GM04503 (cell line): ENCODE results near the gene ADM2.

Source experiments
- DNase-seq: peaks from one replicate; pipeline ENCODE4 v3.0.0-alpha.2; 2012; ENCODE audit warnings: low read depth

Gene ADM2

GRCh38 chr22:50485221-50486131 lies 4.1 kb downstream of the ADM2 start:
- no peak for DNase-seq

- no peak for DNase-seq
Observed at GRCh38 chr22:50486561-50487289, 5.4 kb downstream of the ADM2 start, which contains the start of gene MIOX. Gene MIOX, plus strand, starts transcription at chr22:50486859. Its CDS starts 39 bp downstream, at chr22:50486898.

DNA sequence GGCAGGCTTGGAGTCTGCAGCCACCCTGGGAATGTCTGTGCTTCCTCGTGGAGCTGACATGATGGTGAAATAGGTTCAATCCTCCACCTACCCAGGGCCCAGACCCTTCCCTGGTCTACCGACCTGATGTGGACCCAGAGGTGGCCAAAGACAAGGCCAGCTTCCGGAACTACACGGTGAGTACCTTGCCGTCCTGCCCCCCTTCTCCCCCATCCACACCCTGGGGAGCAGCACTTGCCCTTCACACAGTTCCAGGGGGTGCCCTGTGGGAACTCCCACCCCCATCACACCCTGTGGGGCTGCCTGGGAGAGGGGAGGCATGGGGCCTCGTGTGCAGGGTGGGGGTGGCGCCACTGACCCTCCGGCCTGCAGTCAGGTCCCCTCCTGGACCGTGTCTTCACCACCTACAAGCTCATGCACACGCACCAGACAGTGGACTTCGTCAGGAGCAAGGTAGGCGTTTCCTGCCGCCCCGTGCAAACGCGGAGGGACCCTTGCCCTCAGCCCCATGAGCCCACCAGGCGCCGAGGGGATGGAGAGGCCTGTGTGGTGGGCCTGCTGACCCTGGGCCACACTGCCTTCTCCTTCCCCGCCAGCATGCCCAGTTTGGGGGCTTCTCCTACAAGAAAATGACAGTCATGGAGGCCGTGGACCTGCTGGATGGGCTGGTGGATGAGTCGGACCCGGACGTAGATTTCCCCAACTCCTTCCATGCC lies 6.1 kb downstream of the ADM2 start:
- DNase-seq, result no peak

DNA sequence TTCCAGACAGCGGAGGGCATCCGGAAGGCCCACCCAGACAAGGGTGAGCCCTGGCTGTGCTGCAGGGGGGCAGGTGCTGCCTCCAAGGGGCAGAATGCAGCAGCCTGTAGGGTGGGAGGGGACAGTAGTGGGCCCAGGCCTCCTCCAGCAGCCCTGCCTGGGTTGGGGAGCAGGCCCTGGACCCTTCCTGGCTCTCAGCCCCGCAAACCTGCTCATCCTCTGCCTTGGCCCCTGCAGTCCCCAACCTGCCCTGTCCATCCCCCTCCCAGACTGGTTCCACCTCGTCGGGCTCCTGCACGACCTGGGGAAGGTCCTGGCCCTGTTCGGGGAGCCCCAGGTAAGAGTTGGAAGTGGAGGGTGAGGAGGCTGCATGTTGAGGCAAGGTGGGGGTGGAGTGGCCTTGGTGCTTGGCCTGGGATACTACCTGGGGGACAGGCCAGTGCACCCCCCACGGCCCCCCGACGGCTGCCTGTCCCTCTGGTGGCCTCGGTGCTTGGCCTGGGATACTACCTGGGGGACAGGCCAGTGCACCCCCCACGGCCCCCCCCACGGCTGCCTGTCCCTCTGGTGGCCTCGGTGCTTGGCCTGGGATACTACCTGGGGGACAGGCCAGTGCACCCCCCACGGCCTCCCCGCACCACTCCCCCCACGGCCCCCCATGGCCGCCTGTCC lies 6.8 kb downstream of the ADM2 start:
- no peak for DNase-seq

- DNase-seq, result no peak
Observed at GRCh38 chr22:50488886-50489285, 7.5 kb downstream of the ADM2 start.

DNA sequence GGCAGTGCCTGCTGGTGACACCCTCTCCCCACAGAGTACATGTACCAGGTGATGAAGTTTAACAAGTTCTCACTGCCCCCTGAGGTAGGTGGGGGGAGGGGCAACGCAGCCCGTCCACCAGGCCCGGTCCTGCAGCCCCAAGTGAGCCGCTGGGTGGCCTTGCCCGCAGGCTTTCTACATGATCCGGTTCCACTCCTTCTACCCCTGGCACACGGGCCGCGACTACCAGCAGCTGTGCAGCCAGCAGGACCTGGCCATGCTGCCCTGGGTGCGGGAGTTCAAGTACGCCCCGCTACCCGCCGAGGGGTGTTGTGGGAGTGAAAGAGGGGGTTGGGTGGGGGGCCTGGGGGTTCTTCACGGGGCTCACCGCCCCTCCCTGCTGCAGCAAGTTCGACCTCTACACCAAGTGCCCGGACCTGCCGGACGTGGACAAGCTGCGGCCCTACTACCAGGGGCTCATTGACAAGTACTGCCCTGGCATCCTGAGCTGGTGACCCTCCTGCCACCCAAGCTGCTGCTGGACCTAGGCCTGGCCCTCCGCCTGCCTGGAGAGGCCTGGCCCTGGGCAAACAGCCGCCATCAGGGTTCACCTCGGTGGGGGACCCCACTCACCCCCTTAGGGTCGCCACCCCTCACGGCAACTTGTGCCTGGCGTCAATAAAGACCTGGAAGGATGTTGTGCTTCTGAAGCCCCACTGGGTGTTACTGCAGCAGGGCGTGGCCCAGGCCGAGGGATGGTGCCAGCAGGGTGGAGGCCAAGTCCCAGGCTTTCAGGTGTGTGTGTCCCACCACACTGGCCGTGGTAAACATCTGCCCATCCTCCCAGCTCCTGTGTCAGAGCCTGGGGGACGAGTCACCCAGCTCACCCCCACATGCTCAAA lies 8.3 kb downstream of the ADM2 start:
- DNase-seq, result no peak

GRCh38 chr22:50490531-50491308 lies 9.4 kb downstream of the ADM2 start:
- DNase-seq, result no peak

DNA sequence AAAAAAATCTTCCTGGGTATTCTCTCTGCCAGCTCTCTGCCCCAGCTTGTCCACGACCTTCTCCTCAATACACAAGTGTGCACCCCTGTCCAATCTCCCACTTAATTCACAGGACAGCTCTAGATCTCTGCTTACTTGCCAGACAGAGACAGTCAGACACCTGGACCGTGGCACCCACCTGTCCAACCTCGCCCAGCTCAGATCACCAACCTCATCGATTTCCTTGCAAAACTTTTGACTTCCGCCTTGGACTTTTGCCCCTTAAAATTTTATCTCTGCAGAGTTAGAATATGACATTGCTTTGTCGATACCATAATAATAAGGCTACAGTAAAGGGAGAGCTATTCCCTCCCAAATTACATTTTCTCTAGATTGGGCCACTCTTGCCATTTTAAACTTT lies 15.8 kb downstream of the ADM2 start:
- DNase-seq, result no peak

- DNase-seq, result no peak
Observed at GRCh38 chr22:50498322-50498890, 17.1 kb downstream of the ADM2 start.

DNA sequence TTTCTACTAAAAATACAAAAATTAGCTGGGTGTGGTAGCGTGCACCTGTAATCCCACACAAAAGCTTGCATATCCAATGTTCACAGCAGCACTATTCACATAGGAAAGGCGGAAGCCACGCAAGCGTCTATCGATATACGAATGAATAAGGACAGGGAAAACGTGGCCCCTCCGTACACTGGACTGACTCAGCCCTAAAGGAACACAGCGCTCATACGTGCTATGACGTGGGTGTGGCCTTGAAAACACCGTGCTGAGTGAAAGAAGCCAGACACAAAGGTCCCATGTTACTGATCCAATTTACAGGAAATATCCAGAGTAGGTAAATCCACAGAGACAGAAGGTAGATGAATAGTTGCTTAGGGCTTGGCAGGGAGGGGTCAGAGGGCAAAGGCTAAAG lies 19.1 kb downstream of the ADM2 start:
- no peak for DNase-seq

DNA sequence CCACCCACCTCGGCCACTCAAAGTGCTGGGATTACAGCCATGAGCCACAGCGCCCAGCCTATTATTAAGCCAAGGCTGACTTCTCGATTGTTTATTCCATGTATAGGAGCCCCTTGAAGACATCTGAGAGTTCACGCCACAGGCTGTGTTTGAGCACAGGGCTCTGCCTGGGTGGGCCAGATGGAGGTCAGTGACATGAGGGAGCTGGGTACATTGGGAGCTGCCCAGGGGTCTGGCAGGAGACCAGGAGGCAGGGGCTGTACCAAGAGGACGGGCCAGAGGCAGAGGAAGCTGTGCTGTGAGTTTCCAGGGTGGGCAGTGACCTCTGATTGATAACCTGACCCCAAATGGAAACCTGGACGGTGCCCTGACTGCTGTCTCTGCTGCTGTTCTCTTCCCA lies 20.8 kb downstream of the ADM2 start:
- no peak for DNase-seq

DNA sequence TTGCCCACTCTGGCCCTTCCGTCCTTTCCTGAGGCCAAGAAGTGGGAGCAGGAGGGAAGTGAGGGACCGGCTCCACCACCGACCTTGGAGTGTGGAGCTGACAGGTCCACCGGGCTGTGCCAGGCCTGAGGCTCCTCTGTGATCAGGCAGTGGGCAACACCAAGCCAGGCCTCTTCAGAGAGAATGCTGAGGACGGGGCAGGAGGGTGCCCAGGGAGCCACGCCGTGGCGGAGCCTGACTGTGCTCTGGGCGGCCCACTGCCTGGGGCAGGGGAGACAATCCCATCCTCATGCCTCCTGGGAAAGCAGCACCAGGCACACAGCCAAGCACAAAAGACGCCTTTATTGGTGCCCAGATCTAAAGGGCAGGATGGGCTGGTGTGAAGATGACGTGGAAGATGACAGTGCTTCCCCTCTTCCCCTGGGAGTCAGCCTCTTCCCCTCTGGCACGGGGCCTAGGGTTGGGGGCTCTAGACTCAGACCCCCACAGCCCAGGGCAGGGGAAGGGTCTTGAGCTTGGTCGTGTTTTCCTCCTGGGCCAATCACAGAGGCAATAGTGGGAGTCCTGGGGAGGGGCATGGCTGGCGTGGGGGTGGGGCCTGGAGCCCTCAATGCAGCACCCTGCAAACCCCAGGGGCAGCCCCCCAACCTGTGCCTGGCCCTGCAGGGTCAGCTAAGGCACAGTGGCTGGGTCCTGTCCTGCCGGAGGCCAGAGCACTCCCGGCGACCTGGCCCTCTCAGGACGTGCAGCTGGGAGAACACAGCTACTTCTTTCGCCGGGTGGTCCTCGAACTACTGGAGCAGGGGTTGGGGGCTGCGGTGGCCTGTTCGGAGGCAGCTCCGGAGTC lies 21.5 kb downstream of the ADM2 start:
- DNase-seq, result no peak

GRCh38 chr22:50503475-50504145 lies 22.3 kb downstream of the ADM2 start:
- no peak for DNase-seq

GRCh38 chr22:50504369-50505211 lies 23.2 kb downstream of the ADM2 start:
- DNase-seq, result no peak

GRCh38 chr22:50505276-50505775 lies 24.0 kb downstream of the ADM2 start:
- DNase-seq, result no peak

GRCh38 chr22:50505776-50506610 lies 24.6 kb downstream of the ADM2 start:
- DNase-seq, result no peak
